Activated CD4-positive, alpha-beta T cell treated with anti-CD3 and anti-CD28 coated beads, Interleukin-2, Interleukin-6, amounts not matched to agents 100 ng/mL and 50 ng/mL, durations not matched to agents 16 hours and 8 hours (primary cell): ENCODE measurements around the gene DOLPP1.
A peak's percentile ranks its signal among the peaks of the same experiment; 100 is the strongest.

Experiments
- DNase-seq: peaks from one replicate; pipeline ENCODE4 v3.0.0-alpha.2; 2020

Gene DOLPP1

DNA sequence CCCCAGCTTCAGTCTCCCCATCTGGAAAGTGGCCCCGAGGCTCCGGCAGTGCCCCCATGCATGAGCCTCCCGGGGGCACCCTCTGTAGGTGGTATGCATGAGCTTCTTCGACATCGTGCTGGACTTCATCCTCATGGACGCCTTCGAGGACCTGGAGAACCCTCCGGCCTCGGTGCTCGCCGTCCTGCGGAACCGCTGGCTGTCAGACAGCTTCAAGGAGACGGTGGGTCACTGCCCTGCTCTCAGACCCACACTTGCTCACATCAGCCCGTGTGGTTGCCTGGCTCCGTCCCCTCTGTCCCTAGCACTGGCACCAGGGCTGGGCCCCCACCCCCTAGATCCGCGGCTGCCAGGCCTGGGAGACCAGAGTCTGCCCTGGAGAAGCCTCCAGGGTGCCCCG is 12.8 kb upstream of the DOLPP1 start:
- no peak for DNase-seq

DNA sequence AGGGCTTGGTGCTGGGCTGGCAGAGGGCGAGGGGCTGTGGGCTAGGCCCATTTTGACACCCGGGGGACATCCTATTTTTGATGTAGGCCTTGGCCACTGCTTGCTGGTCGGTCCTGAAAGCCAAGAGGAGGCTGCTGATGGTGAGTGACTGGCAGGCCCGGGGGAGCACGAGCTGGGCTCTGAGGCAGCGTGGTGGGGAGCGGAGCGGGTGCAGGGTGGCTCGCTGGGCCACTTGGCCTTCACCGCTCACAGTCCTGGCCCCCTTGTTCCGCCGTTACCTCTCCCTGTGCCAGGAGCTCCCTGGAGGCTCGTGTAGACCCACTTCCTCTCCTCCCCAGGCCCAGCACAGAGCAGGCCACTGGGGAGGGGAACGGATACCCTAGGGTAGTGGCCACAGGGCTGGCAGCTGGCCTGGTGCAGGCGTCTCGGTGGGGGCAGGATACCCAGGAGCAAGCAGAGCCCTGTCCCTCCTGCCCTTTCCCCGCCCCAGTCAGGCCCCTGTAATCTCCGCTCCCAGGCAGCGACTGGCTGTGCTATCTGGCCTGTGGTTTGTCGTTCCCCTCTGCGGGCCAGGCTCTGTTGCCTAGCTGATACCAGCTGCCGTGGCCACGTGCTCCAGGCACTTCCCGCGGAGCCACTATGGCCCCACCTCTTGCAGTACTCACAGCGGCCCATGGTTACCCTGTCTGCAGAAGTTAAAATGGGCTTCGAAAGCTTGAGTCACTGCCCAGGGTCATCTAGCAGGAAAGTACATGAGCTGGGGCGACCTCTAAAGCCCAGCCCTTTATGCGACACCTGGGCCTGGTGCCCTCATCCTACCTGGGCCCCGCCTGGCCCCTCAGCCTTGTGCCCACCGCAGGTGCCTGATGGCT is 11.7 kb upstream of the DOLPP1 start:
- peak; percentile 56 for DNase-seq

DNA sequence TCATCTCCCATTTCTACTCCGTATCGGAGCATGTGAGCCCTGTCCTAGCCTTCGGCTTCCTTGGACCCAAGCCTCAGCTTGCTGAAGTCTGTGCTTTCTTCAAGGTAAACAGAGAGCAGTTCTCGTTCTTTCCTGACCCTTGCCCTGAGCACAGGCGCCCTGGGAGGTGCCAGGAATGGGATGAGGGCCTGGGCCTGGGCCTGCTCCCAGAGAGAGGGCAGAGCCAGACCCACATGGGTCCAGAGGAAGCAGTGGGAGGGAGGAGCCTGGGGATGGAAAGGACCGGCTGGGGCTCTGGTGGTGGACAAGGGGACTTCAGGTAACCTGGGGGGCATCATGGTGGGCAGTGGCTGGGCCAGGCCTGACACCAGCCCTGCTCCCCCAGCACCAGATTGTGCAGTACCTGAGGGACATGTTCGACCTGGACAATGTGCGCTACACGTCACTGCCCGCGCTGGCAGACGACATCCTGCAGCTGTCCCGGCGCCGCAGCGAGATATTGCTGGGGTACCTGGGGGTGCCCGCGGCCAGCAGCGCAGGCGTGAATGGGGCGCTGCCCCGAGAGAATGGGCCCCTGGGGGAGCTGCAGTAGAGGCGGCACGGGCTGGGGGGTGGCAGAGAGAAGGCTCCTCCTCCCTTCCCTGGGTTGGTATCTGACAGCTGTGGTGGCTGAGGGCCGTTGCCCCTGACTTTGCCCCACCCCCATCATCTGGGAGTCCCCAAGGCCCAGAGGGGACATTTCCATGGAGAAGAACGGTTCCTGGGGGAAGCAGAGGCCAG is 10.9 kb upstream of the DOLPP1 start:
- no peak for DNase-seq

DNA sequence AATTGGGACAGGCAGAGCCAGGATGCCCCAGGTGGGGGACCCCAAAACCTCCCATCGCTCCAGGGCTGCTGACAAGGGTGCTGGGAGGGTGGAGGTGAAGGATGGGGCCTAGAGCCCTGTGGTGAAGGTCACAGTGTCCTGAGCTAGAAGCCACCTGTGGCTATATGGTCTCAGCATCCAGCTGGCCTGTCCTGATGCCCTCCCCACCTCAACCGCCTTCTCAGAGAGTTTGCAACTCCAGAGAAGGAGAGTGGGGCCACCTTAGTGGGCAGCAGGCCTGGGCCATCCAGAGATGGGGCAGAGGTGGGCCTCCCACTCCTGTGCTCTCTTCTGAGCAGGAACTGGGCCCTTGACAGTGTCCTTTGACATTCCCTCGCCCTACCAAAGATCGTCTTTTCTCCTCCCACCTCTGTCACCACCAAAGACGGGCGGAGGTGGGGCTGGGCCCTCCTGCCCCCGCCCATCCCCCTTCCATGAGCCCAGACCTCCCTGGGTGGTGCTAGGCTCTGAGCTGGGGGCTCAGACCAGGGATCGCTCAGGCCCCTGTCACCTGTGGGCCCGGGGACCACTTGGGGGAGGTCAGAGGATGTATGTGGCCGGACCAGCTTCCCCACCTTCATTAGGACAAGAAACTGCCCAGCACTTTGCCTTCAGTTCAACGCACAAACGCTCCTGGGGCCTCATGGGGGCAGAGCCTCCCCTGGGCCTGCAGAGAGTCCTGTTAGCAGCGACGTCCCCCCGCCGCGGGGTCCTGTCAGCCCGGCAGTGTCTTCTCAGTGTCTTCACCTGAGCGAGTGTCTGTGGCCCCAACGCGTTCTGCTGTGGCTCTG is 10.0 kb upstream of the DOLPP1 start:
- no peak for DNase-seq

DNA sequence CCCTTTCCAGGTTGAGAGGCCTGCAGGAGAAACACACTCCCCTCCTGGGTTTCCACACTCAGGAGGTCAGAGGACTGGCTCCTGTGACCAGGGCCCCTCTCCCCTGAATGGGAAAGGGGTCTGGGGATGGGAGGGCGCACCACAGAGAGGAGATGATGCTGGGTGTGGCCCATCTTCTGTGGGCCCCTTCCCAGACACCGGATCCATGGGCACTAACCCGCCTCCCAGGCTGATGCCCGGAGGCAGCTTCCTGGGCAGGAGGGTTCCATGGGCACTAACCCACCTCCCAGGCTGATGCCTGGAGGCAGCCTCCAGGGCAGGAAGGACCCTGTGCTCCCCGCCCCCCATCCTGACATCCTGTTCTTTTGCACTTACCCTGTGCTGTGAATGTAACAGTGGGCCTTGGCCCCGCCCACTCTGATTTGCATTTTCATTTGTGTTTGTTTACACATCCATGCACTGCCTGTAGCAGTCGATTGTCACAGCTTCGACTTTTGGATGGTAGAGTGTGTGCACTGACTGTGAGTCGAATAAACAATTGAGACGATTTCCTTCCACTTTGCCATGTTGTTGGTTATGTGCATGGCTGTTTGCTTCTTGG is 9.3 kb upstream of the DOLPP1 start:
- DNase-seq, result no peak

DNA sequence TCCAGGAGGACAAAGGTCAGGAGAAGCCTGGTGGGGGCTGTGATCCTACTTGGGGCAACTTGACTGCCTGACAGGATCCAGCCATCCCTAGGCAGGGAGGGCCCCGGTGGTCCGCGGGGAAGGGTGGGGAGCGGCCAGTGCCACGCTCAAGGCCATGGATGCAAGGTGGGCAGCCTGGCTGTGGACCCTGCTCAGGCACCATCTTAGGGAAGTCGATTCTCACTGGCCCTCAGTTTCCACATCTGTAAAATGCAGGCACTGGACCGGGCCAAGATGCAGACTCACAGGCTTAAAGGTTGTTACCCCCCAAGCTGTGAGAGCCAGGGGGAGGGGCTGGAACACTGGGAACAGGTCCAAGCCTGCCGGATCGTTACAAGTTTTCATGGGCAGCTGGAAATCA is 8.7 kb upstream of the DOLPP1 start:
- DNase-seq, result no peak

DNA sequence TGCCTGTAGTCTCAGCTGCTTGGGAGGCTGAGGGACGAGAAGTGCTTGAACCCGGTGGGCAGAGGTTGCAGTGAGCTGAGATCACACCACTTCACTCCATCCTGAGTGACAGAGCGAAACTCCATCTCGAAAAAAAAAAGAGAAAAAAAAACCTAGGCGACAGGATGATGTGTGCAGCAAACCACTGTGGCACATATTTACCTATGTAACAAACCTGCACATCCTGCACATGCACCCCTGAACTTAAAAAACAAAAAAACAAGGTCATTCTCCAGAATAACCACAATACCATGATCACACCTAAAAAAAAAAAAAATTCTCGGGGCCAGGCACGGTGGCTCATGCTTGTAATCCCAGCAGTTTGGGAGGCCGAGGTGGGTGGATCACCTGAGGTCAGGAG is 7.5 kb upstream of the DOLPP1 start:
- no peak for DNase-seq

DNA sequence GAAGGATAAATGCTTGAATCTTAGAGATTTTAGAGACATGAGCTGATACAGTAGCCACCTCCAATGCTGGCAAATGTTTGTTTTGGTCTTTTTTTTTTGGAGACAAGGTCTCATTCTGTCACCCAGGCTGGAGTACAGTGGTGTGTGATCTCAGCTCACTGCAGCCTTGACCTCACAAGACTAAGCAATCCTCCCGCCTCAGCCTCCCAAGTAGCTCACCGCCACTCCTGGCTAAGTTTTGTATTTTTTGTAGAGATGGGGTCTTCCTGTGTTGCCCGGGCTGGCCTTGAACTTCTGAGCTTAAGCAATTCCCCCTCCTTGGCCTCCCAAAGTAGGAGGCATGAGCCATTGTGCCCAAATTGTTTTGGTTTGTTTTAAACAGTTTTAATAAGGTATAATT is 6.8 kb upstream of the DOLPP1 start:
- no peak for DNase-seq

DNA sequence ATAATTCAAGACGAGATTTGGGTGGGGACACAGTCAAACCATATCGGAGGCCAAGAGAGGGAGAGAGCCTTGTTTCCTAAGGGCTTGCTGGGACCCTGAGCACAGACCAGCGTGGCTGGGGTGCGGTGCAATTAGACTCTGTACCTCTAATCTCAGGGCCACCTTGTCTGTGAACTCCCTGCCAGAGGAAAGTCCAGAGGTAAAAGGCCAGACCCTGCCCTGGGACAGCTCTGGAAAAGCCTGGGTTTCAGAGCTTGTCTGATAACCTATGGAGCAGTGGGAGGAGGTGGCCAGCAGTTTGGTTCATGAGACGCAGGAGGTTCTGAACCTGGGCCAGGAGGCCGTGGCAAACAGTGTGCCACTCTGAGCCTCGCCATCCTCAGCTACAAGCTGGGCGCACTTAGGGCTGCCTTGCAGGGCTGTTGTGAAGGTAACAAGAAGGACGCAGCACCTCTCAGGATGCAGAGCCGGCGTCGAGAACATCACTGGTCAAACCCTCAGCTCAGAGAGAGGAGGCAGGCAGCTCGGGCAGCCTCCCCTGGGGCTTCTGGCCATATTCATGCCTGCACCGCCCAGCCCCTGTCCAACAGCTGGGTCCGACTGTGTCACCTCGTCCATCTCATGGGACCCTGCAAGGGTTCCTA is 4.8 kb upstream of the DOLPP1 start:
- DNase-seq, result no peak

DNA sequence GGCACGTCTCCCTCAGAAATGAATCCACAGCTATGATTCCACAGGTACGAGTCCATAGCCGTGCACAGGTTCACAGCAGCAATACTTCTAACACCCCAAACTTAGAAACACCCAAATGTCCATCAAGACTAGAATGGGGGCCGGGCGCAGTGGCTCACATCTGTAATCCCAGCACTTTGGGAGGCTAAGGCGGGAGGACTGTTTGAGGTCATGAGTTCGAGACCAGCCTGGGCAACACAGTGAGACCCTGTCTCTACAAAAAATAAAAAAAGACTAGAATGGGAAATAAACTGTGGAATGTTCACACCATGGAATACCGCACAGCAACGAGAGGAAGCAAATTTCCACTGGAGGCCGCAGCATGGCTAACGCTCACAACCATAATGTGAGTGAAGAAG is 4.3 kb upstream of the DOLPP1 start:
- DNase-seq, result no peak

DNA sequence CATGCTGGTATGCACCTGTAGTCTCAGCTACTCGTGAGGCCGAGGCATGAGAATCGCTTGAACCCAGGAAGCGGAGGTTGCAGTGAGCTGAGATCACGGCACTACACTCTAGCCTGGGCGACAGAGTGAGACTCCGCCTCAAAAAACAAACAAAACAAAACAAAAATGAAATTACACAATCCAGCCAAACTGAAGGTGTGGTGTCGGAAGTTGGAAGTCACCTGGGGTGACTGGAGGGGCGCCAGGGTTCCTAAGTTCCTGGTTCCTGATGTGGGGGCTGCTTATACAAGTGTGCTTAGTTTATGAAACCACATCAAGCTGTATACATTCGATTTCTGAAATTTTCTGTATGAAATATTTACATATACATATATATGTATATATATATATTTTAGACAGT is 3.7 kb upstream of the DOLPP1 start:
- no peak for DNase-seq

DNA sequence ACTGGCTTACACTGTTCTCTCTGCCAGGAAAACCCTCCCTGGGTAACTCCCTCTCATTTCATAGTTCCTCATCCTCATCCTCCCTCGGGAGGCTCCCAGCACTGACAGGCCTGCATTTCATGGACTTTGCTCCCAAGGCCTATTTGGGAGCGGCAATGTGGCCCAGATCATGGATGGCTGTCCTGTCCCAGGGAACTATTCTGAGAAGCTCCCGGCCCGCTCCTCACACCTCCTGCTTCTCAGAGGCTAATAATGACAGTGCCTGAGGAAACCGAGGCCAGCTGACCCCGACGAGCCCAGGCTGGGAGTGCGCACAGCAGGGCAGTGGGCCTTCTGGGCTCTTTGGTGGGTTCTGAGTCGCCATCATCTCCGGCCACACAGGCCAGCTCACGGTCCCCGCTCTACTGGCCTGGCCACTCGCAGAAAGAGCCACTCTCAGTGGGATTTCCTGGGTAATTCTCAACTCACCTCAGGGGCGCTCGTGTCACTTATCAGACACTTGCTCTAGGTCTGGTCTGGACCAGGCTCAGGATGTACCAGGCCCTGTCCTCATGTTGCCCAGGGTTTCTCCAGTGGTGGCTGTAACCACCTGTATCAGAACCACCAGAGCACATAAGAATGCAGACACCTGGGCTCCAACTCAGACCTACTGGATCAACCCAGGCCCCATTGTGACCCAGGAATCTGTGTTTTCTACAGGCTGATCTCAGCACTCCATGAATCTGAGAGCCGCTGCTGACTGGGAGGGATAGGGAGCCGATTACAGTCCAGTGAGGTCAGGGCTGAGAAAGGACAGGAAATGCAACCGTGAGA is 2.0 kb upstream of the DOLPP1 start:
- DNase-seq, result no peak

DNA sequence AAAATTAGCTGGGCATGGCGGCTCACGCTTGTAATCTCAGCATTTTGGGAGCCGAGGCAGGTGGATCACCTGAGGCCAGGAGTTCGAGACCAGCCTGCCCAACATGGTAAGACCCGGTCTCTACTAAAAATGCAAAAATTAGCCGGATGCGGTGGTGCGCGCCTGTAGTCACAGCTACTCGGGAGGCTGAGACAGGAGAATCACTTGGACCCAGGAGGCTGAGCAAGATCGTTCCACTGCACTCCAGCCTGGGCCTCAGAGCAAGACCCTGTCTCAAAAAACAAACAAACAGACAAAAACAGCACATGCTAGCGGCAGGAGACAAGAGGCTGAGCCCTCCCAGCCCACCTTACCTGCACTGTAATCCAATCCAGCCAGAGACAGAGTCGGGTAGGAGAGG is 1.1 kb upstream of the DOLPP1 start:
- DNase-seq, result no peak

DNA sequence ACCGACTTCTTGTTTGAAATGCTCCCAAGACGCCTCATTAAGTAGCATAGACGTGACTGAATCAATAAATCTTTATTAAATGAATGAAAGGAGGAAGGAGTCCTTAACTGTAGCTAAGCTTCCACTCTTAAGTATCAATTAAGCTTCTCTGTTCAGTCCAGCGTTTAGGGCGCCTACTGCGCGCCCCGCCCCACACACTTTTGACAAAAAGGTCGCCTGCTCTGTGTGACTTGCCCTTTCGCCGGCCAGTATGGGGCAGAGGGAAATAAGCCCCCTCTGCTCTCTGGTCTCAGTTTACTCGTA is 662 bp upstream of the DOLPP1 start:
- no peak for DNase-seq

DNA sequence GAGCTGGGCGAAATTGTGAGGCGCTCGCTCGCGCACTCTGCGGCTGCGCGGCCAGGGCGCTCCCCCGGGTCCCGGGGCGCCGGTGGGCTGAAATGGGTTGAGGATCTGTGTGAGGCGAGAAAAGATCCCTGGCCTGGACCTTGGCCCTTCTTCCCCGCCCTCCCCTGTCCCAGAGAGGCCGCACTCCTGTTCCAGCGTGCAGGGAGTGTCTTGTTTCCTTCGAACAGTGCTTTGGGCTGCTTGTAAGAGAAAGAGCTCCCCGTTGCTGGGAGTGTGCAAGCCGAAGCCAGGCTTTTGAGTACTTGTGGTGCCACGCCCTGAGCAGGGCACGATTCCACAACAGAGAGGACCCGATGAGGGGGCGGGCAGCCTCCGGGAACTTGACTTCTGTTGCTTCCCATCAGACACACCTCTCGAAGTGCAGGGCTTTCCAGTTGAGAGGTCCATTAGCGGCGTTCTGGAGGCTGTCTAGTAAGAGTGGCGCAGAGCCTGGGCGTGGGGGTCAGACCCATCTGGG is 535 bp downstream of the DOLPP1 start:
- DNase-seq, result no peak

DNA sequence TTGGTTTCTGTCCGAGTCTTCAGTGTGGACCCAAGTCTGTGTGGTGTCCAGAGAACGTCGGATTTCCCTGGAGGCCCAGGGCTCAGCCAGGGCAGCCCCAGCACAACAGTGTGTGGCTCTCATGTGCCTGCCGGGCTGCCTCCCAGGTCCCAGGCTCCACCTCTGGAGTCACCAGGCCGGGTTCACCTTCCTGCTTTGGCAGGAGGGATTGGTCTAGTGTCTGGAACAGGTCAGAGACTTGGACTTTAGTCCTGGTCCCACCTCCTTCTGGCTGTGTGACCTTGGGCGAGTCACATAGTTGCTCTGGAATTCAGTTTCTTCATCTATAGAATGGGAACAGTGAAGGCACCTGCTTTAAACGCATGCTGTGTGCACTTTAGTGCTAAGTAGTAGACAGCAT is 3.2 kb downstream of the DOLPP1 start:
- DNase-seq, result no peak

DNA sequence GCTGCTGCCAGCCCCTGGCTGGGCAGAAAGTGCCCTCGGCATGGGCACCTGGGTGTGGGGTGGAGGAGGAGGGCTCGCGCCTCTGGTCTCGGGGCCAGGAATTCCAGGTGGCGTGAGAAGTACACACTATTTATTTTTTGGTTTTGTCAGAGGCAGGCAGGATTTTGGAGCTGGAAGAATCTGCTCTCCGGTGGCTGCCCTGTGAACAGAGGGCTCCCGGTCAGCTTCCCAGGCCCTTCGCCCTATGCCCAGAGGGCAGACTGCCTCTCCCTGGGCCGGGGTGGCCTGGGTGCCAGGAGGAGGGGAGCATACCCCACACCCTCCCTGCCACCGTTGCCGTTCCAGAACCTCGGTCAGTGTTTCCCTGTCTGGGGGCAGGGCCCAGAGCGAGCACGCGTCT is 8.3 kb downstream of the DOLPP1 start:
- DNase-seq, result no peak

DNA sequence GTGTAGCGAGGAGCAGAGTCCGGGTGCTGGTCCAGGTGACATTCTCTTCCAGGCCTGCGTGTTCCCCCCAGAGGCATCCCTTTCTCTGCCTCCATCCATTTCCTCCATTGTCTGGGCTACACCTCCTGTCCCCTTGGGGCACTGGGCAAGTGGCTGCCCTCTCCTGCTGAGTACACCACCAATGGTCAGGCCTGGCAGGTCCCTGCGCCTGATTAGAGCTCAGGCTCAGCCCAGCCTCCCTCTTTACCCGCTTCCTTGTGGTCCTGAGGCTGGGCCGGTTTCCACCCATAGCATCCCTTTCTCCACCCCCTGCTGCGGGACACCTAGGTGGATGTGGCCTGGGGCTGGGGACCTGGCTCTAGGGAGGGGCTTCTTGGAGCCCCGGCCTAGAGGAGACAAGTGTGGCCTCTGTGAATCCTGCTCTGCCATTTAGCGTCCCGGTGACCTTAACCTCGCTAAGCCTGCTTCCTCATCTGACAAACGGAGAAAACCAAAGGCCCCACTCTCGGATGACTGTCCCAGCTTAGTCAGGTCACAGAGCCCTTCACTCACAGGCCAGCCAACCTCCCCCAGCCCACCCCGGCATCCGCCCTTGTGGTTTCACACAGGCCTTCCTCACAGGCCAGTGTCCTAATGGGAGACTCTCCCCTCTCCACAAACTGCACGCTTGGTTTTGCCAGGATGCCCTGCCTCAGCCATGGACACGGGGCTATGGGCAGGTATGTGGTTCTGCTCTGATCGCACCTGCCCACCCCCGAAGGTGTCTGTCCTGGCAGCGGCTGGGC is 12.9 kb downstream of the DOLPP1 start:
- DNase-seq, result no peak

DNA sequence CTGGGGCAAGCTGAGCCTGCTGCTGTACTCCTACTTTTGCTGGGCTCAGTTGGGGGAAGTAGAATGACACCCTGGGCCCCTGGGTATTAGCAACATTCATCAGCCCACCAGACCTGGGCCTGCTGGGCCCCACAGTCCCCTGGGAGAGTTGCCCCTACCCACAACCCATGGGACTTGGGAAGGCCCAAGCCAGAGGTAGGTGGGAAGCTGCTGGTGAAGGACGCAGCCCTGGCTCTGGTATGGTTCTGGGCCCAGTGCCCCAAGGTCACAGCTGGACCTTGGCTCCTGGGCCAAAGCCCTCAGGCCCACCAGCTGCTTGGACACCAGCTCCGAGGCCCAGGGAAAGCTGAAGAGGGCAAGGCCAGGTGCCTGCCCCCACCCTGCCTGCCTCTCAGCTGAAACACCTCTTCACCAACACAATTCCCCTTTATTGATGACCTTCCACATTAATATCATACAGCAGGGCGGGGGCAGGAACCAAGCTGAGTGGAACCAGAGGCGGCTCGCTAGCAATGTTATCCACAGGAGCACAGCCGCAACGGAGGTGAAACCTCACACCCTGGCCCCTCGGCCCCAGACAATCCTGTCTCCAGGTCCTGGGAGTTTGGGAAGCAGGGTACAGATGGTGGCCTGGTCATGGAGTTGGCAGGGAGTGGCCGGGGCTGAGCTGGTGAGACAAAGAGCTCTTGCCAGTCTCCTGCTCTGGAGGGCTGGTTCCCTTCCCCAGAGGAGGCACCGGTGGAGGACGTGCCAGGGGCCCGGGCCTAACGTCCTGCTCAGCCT is 13.7 kb downstream of the DOLPP1 start:
- no peak for DNase-seq

DNA sequence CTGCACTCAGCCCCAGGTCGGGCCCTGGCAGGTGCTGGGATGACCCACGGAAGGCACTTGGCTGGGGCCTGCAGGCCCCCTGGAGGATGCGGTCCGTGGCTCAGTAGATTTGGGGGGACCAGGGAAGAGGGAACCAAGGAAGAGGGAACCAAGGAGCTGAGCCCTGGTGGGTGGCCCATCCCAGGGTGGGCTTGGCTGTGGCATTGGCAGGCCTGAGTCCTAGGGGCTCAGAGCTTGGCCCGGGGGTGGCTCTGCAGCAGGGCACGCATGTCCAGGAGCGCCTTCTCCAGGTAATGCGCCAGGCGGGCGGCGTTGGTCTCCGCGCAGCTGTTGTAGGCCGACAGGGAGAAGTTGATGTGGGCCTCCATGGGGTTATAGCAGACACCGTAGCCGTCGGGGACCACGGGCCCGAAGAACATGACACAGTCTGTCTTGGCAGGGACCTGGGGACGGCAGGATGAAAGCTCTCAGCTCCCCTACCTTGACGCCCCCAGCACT is 14.3 kb downstream of the DOLPP1 start:
- DNase-seq, result no peak
